Thyroid gland (tissue), 4 donors: ENCODE results near the gene KSR1.

Experiments used
- POLR2A ChIP-seq, 2 donors: fragments of 450-650 bp; IDR thresholded peaks; one replicate each; pipeline ENCODE4 v1.6.1; 2017; ENCODE audit warnings: antibody characterized with exemption in 2 of 2, mild to moderate bottlenecking in 2 of 2, moderate library complexity in 1 of 2
- TF ChIP-seq, protein P1 (sequence below), 6 experiments: fragments of 200-600 bp in 3 of 6; fragments of 450-650 bp in 3 of 6; sonication (generic) in 3 of 6; IDR thresholded peaks; one replicate each; pipeline ENCODE4 v1.5.1; 2016 to 2019; ENCODE audit warnings: antibody characterized with exemption in 6 of 6, mild to moderate bottlenecking in 2 of 6, inconsistent platforms in 1 of 6, moderate library complexity in 1 of 6

DNA sequence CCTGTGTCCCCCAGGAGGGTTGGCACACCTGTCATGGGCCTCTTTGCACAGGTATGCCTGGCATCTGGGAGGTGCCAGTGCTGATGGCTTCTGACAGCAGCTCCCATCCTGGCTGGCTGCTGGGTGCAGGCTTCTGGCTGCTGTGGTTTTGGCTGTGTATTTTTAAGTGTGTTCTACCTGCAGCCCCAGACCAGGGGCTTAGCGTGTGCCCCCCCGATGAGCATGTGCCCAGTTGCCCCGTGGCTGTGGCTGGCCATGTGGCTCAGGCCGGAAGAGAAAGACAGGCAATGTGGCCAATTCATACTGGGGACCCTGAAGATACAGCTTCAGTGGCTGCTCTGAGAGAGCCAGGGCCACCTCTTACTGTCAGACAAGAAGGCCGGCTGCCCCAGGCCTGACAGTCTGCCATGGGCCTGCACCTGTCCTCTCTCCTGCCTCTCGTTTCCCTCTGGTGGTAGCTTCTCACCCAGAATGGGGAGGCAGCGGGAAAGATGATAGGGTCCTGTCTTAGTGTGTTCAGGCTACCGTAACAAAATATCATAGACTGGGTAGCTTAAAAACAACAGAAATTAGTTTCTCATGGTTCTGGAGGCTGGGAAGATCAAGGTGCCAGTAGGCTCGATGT, 137.1 kb downstream of the KSR1 start:
- TF ChIP-seq, protein P1, sequence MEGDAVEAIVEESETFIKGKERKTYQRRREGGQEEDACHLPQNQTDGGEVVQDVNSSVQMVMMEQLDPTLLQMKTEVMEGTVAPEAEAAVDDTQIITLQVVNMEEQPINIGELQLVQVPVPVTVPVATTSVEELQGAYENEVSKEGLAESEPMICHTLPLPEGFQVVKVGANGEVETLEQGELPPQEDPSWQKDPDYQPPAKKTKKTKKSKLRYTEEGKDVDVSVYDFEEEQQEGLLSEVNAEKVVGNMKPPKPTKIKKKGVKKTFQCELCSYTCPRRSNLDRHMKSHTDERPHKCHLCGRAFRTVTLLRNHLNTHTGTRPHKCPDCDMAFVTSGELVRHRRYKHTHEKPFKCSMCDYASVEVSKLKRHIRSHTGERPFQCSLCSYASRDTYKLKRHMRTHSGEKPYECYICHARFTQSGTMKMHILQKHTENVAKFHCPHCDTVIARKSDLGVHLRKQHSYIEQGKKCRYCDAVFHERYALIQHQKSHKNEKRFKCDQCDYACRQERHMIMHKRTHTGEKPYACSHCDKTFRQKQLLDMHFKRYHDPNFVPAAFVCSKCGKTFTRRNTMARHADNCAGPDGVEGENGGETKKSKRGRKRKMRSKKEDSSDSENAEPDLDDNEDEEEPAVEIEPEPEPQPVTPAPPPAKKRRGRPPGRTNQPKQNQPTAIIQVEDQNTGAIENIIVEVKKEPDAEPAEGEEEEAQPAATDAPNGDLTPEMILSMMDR (IDR thresholded peaks at IDR 0.05): no peak
- no peak for TF ChIP-seq POLR2A (IDR thresholded peaks at IDR 0.05)
